Tibial nerve (tissue), 3 donors: ENCODE data around the gene ZRANB1.

ENCODE experiments used
- POLR2A ChIP-seq, 2 donors: fragments of 450-650 bp; IDR thresholded peaks; one replicate each; pipeline ENCODE4 v1.6.1; 2017; ENCODE audit warnings: antibody characterized with exemption in 2 of 2, mild to moderate bottlenecking in 2 of 2, moderate library complexity in 2 of 2
- TF ChIP-seq, protein P1 (sequence below), 5 experiments: fragments of 200-600 bp in 3 of 5; fragments of 450-650 bp in 2 of 5; sonication (generic) in 3 of 5; IDR thresholded peaks; one replicate each; pipeline ENCODE4 v1.5.1; 2016 to 2019; ENCODE audit warnings: antibody characterized with exemption in 5 of 5, mild to moderate bottlenecking in 3 of 5, moderate library complexity in 2 of 5

DNA sequence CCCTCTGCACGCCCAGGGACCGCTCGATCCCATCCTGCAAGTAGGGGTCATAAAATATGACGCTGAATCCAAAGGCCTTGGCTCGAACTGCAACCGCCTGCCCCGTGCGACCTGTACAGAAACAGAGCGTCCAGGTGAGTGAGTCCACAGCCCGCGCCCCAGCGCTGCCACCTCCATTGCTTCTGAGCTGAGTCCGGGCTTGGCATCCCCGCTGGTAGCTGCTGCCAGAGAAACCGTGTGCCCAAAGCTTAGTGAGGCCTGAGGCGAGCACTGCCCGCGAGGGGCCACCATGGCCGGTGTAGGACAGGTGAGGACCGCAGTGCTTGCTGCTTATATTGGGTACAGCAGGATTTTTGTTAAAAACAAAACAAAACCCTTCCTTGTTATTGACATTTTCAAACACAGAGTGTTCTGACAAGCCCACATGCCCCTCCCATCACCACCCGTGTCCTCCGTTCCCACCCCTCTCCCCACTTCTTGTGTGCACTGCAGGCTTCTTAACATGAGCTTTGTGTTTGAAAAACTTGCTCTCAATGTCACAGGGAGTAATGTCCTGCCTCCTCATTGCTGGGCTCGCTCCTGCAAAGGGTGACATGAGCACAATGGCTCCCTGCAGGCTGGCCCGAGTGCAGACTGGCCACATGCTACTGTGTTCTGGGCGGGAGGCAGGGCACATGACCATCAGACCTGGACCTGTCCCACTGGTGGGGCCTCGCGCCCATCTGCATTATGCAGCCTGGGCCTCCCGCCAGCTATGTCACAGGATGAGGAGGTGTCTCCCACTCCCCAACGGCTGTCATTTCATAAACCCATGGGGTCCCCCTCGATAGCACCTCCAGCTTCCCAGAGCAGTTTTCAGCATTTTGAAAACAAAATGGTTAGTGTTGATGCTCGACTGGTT lies 52.9 kb downstream of the ZRANB1 start:
- TF ChIP-seq, protein P1, sequence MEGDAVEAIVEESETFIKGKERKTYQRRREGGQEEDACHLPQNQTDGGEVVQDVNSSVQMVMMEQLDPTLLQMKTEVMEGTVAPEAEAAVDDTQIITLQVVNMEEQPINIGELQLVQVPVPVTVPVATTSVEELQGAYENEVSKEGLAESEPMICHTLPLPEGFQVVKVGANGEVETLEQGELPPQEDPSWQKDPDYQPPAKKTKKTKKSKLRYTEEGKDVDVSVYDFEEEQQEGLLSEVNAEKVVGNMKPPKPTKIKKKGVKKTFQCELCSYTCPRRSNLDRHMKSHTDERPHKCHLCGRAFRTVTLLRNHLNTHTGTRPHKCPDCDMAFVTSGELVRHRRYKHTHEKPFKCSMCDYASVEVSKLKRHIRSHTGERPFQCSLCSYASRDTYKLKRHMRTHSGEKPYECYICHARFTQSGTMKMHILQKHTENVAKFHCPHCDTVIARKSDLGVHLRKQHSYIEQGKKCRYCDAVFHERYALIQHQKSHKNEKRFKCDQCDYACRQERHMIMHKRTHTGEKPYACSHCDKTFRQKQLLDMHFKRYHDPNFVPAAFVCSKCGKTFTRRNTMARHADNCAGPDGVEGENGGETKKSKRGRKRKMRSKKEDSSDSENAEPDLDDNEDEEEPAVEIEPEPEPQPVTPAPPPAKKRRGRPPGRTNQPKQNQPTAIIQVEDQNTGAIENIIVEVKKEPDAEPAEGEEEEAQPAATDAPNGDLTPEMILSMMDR (IDR thresholded peaks at IDR 0.05) = no peak
- TF ChIP-seq POLR2A (IDR thresholded peaks at IDR 0.05) = no peak
